Measurements from ENCODE around the gene BUB3.

The BUB3 gene

DNA sequence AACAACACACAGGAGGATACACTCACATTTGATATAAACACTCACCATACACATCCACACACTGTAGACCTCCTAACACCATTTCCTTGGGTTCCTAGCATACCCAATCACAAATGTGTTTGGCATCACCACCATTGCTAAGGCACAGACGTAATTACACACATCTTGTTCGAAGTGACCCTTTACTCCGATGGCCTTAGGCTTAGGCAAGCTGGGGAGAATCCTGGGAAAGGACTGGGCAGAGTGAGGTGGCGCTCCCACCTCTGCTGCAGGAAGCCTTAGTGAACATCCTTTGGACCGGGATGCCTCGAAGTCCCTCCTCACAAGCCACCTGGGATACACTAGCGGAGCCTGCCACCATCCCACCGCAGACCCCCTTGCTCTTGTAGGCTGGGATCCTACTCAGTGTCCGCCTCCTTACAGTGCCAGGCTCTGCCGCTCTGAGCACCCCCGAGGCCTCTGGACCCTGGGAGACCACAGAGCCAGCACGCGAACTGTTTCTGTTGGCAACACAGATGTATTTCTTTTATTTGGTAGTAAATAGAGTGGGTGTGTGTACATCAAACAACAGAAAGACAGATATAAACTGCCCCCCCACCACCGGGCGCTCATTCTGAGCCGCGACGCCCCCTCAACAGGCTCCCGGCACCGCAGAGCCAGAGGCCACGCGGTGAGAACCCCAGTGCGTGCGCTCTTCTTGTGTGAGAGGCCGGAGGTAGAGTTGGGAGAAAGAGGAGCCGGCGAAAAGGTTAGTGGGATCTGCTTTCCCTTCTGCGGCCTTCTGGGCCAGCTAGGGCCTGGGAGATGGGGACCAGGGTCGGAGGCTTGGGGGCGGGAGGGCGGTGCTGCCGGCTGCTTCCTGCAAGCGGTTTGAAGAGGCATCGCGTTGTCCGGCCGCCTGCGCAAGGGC lies 12.2 kb upstream of the BUB3 start:
- no peak for DNase-seq

DNA sequence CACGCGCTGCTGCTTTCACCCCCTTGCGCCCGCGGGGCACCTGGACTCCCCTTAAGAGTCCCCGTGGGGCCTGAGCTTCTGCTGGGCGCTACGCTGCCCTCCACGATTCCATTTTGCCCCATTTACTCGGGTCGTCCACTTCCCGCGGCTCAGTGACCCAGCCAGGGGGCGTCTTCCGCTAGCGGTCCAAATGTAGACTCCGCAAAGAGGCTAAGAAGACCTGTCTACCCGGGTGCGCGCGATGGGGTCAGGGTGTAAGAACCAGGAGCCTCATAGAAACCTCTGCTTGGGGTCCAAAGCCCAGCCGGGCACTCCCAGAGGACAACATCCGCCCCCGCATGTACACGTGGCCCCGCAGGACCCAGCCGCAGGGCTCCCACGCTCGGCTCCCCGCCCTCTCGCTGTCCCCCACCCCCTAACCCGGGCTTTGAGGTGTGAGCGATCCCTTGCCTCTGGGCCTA lies 11.5 kb upstream of the BUB3 start:
- DNase-seq: no peak

DNA sequence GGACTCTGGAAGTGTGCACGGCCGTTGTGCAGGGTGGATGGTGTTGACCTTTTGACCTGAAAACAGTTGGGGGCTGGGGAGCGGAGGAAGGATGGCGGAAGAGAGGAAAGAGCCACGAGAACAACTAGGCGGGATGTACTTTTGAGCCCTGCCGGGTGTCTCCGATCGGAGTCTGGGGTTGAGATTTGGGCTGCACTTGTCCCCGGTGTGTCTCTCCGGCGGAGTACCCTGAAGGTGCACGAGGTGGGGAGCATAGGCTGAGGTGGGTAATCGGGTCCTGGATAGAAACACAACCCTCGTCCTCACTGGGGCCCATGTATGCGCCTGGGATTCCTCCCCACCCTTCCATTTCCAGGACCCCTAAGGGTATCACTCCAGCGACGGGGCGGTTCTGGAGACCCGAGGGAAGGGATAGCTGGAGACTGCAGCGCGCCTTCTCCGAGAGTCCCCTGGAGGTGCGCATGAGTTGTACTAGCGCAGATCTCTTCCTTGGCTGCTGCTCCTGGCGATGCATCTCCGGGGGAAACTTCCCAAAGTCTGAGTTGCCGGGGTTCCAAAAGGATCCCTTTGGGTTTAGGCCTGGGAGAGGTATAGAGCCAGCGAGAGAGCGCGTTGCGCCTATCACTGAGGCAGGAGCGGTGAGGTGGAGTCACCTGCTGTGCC lies 10.9 kb upstream of the BUB3 start:
- no peak for DNase-seq

DNA sequence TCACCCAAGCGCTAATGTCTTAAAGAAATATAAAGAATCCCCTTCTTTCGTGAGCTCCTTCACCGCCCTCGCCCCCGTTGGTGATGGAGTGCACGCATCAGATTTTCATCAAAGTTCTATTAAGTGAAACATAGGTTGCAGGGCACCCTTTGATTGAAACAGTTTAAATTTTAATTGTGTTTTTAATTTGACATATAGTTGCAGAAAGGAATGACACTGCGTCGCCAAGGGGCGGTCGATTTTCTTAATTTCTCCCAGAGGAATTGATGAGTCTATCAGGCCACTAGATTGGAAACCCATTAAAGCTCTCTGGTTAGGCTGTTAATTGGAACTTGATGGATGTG lies 10.4 kb upstream of the BUB3 start:
- DNase-seq: no peak

DNA sequence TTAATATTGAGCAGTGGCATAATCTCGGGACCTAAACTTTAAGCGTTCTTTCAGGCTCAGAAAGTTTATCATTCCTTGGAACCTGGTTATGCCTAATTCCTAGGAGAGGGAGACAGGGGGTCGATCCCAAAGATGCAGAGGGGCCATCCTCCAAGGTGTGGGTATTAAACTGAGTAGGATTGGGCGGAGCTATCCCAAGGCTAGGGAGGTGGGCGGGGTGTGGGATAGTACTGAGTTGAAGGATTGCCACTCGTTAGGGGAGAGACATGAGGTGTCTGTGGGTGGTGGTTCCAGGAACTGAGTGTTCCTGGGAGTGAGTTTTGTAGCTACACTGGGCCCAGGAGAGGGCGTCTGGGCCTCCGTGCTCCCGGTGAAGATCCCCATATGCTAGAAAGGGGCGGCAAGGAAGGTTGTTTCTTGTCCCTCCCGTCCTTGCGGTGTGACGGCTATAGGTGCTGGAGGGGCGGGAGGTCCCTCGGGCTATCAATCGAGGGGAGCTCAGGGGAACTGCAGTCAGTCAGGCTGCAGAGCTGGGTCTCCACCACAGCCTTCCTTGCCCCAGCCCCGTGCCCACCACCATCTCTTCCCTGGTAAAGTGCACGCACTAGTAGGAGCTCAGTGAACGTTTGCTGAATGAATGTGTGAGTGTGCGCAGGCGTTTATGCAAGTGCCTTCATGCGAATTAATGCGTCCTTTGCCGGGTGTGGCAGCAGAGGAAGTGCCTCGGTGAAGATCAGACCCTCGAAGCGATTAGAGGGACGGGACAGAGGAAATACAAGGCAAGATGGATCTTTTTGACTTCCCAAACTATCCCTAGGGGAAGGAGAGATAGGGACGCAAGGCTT lies 9.3 kb upstream of the BUB3 start:
- no peak for DNase-seq

DNA sequence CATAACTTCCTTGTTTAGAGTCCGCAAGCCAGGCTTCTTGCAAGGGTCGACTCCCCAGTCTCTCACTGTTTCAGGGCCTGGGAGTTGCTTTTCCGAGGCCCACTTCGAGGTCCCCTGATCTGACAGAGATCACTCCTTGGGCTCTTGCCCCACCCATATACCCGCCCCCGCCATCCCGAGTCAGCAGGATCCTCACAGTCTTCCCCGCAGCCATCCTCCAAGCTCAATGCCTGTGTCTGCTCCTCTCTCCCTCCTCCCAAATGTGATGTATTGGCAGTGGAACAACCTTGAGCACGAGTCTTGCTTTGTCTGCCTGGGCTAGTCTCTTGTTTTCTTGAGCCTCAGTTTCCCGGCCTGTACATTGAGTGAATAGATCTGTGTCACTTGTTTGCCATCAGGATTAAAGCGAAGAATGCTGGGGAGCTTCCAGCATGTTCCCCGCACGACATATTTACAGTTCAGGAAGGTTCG lies 8.6 kb upstream of the BUB3 start:
- no peak for DNase-seq

DNA sequence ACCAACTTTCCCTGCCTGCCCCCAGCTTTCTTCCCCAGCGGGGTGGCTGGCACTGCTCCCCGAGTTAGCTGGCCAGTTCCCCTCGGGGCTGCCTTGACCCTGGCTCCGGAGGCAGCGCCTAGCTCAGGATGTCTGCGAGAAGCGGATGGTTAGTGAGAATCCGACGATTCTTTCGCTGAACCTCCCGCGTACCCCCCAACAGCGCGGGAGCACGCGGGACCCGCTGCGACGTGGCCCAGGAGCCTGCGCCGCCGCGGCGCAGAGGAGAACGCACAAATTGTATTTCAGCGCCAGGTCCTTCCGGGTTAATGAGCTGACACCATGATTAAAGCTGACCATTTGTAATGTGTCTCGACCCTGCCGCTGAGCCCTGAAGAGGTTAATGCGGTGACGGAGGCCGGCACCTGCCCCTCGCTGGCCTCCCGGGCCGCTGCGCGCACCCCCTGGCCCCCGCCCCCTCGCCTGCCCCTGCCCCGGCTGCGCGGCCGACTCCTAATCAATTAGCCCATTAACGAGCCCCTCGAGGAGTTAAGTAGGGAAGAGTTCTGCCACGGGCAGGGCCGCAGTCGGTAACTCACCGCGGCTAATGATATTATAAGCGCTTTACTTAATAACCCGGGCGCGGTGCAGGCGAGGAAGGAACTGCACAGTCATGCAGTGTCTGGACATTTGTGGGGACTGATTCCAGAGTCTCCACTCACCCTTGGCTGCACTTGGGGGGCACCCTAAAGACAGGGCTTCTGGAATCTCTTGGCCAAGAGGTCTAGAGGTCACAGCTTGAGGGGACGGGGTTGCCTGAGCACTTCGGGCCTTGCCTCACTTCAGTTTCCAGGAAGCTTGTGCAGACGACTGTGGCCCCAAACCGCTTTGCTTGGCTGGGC lies 7.9 kb upstream of the BUB3 start:
- DNase-seq: no peak

DNA sequence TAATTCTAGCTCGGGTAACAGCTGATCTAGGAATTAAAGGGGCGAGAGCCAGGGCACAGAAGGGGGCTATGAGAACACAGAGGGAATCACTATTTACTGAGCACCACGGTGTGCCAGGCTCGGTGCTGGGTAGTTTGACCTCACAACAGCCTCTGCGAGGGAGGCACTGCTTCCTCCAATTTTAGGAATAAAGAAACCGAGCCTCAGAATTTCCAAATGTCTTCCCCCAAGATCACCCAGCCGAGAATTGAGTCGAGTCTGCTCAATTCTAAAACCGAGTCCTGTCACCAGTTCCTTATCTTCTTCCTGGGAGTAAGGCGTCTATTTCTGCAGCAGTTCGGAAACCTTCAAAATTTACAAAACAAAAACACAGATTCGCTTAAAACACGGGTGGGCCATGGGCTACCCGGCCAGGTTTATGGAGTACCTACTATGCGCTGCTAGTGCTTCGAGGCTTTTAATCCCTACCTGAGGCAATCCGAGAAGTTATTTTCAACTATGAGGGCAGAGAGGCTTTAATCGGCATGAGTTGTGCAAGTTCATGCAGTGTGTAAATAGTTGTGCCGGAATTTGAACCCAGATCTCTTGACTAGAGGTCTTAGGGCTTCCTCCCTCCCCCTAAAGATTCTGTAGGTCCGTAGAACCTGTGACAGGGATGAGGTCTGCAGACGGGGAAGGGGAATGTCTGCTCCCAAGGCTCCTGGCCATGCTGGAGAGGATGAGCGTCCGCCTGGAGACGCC lies 7.1 kb upstream of the BUB3 start:
- DNase-seq: no peak

DNA sequence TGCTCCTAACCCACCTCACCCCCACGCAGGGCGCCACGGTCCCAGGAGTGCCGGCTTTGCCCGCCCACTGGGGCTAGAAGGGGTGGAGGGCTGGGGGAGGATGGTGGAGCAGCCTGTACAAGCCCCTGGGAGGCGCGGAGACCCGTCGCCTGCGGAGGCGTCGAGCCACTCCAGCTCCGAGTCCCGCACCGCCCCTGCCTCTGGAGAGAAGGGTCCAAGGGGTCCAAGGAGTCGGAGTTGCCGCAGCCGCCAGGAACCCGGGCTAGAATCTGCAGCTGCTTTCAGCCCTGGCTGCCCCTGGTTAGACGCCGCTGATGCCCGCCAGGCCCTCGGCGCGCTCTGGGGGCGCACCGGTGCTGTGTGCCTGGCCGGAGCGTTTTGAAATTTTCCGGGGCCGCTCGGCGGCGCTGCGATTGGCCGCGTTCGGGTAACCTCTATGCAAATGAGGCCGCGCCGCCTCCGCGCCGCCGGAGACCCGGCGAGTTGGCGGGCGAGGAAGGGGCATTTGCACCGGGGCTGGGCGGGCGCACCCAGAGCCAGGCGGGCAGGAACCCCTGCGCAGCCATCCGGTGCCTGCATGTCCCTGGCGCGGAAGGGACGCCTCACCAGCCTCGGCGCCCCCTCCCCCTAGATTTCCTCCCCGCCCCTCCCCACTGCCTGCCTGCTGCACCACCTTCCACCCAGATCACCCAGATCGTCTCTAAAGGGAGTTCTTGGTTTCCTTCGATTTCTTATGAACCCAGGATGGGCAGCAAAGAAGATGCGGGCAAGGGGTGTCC lies 6.4 kb upstream of the BUB3 start, which contains the start of gene HMX2:
Gene HMX2 (plus strand): TSS at position 502 of the 779 bp plus-strand sequence. CDS start 243 bp downstream, at position 745.
- peak; percentile 53 for DNase-seq

DNA sequence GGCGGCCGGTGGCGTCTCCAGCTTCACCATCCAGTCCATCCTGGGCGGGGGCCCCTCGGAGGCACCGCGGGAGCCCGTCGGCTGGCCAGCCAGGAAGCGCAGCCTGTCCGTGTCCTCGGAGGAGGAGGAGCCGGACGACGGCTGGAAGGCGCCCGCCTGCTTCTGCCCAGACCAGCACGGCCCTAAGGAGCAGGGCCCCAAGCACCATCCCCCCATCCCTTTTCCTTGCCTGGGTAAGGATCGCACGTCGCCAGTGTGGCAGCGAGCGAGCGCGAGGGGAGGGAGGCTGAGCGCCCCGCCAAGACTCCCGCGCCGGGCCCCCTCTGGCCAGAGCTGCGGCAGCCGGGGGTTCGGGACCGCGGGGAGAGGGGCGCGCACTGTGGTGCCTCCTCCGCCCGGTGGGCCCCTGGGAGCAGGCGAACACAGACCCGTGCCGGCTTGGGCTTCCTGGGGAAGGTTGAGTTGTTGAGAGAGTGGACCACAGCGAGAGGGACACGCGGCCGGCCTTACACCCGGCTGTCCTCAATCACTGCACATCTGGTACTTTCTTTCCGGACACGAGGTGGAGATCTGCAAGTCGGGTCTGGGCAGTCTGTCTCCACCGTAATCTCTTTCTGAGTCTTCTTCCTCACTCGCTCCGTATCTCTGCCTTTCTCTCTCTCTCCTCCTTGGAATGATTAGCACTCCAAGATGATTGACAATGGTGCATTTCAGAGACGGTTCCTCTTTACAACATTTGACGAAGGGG lies 5.6 kb upstream of the BUB3 start:
- no peak for DNase-seq

DNA sequence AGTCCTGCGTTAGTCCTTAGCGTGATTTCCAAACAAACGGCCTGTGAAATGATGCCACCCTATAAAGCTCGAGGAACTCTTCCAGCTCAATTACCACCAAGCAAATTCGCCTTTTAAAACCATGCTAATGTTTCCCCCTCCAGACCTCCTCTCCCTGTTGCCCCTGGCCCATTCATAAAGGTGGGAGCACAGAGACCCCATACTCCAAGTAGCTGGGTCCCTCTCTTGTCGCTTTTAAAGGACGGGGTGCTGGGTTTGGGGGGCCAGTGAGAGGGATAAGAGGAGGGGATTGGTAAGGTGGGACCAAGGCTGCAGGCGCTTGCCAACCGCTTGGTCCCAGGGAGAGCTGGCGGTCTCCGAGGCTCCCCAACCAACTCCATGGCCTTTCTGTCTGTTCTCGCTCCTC lies 5.0 kb upstream of the BUB3 start:
- no peak for DNase-seq

DNA sequence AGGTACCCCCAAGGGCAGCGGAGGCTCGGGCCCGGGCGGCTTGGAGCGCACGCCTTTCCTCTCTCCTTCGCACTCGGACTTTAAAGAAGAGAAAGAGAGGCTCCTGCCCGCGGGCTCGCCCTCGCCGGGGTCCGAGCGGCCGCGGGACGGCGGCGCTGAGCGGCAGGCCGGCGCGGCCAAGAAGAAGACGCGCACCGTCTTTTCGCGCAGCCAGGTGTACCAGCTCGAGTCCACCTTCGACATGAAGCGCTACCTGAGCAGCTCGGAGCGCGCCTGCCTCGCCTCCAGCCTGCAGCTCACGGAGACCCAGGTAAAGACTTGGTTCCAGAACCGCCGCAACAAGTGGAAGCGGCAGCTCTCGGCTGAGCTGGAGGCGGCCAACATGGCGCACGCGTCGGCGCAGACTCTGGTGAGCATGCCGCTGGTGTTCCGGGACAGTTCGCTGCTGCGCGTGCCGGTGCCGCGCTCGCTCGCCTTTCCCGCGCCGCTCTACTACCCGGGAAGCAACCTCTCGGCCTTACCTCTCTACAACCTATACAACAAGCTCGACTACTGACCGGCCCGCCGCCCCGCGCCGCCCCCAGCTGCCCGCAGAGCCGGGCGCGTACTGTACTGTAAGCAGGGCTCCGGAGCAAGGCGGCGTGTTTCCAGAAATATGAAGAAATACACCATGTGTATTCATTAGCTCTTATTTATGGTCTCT lies 4.5 kb upstream of the BUB3 start:
- DNase-seq: peak; percentile 56

DNA sequence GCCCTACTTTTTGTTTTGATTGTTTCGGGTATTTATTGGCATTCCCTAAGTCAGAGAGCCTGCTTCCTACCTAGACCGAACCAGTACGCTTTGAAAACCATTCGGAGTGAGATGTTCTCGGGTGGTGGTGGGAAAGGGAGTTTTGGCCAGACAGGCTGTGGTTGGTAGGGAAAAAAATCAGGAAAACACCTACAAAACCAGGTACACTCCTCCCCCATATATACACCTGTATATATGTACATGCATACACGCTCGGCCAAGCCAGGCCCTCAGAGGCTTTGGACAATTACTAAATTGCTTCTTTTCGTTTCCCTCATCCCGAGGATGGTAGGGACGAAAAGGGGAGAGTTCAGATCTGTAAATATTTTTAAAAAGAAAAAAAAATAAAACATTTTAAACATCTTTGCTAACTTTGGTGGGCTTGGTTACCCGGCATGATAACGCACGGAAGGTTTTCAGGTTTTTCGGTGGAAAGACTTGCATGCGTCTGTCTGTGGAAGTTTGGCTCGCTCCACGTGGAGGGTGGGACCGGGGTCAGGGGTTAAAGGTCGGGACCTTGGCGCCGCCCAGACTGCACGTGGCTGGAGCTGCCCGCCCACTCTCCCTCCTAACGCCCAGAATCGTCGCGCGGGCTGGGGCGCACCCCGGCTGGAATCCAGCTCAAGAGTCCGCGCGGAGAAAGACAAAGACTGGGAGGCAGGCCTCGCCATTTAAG lies 3.8 kb upstream of the BUB3 start:
- peak; percentile 30 for DNase-seq

DNA sequence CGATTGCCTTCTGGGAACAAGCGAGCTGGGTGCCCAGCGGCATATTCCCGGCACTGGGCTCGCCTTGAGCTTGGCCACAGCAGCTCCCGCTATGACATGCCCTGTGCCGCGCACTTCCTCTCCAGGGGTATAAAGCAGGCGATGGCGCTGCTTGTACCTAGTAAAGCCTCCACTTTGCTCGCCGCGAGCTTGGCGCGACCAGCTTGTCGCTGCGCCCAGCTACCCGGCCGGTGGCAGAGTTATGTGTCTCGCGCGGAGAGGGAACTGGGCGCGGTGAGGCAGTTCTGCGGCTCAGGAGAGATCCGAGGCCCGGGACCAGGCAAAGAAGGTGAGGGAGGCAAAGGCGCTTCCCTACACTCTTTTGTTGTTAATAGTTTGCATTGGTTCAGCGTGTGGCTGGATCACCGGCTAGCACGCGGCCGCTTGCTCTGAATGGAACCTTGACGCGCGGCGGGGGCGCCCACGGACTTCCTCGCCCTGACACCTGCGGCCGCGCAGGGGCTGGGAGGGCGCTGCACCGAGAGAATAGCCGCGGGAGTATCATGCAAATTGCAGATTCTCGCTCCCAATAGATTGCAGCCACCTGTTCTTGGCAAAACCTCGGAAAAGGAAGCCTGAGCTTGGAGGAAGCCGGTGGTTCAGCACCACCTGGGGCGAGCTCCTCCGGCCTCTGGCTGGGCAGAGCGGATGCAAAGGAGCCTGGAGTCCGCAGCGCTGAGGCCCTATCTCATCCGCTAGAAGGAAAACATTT lies 3.0 kb upstream of the BUB3 start:
- DNase-seq: peak; percentile 47

DNA sequence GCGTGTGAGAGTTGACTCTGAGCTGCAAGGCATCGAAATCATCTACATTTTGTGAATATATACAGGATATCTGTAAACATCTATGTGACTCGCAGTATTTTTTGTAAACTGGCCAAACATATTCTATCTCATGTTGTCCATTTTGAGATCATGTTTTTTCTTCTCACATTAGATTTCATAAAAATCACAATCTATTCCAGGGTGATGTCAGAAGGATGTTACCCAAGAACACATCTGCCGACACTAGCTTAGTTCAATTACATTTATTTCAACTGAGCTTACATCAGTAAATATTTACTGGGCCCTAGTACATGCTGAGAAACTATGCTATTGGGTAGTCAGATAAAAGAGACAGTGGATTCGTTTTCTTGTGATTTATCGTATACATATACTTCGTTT lies 2.5 kb upstream of the BUB3 start:
- DNase-seq: no peak

DNA sequence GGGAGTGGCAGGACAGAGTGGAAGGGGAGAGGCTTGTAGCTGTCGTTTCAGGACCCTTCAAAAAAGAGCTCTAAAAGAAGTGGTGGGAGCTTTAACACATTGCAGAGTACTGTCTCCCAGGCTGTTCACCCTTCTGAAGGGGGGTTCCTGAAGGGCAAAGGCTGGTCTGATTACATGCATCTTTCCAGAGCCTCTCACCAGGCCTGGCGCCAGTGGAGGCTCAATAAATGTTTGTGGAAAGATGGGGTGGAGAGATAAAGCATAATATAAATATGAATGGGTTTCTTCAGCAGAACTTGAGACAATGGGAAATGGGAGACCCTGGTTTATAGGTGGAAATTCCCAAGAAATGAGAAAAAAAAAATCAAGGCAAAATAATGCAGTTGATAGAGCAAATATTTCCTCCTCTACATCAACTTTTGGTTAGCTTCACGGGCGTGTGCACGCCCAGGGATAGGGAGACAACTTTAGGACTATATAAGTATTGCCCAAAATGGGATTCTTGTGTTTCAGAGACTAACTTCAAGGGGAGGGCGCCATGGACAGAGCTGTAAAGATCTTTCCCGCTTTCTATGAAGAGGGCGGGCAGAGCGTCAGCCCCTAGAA lies 613 bp upstream of the BUB3 start:
- no peak for DNase-seq

Data from CD4-positive, alpha-beta T cell treated with Interleukin-17A for 4 hours (primary cell).